Endothelial cell of umbilical vein (primary cell): ENCODE data around the gene DBR1. TPM values are rescaled to one million over a fixed set of nuclear protein-coding genes. Genes with fewer than 3 reads are reported as not detected.

Experiments used
- BruUV-seq: library from RNA; stranded (reverse); fragments of 400-500 nt; replicated peaks from 2 replicates; lab custom pipeline; 2021; lab: Mats Ljungman, UMichigan
- CTCF ChIA-PET: fragments of 300-600, 350-600 bp; sonication (Branson Sonifier 250); formaldehyde crosslinking; loops from one replicate; lab custom pipeline; 2021; ENCODE audit warnings: antibody characterized with exemption, inconsistent platforms; lab: Charles Lee
- POLR2A ChIA-PET: fragments of 300-600, 350-600 bp; sonication (Branson Sonifier 250); formaldehyde crosslinking; loops from one replicate; lab custom pipeline; 2021; ENCODE audit warnings: antibody characterized with exemption, inconsistent platforms; lab: Charles Lee
- DNase-seq: peaks from one replicate; pipeline ENCODE4 v3.0.0-alpha.2; 2011; ENCODE audit warnings: low read depth, low spot score
- FAIRE-seq: peaks from 2 replicates; lab custom pipeline; 2011; peaks lifted over from hg19 to GRCh38; lab: Jason Lieb, UNC
- H2AFZ ChIP-seq: 2 replicates; pipeline ENCODE4 v1.6.0; 2012; ENCODE audit warnings: low read depth, low read length, control low read depth, inconsistent platforms
- H3K27ac ChIP-seq: 2 replicates; pipeline ENCODE4 v1.5.1; 2011; ENCODE audit warnings: low read depth, mild to moderate bottlenecking, control low read depth, low read length, moderate library complexity; ENCODE audit not compliant: insufficient read depth
- H3K27me3 ChIP-seq, 2 experiments: 2 replicates each; pipeline versions ENCODE4 v1.6.0 to v1.6.1; 2011; ENCODE audit warnings: low read length in 2 of 2, mixed read lengths in 1 of 2; ENCODE audit not compliant: control insufficient read depth in 2 of 2, insufficient read depth in 2 of 2
- H3K36me3 ChIP-seq, 2 experiments: 2 replicates in 1 of 2; 3 replicates in 1 of 2; pipeline ENCODE4 v1.5.1; 2011; ENCODE audit warnings: low read length in 2 of 2, mild to moderate bottlenecking in 1 of 2, moderate library complexity in 1 of 2; ENCODE audit not compliant: control insufficient read depth in 2 of 2, insufficient read depth in 2 of 2; ENCODE audit errors: extremely low read depth in 1 of 2
- H3K4me1 ChIP-seq: 3 replicates; pipeline ENCODE4 v1.5.1; 2011; ENCODE audit warnings: mild to moderate bottlenecking, low read length; ENCODE audit not compliant: control insufficient read depth, insufficient read depth; ENCODE audit errors: extremely low read depth
- H3K4me2 ChIP-seq: 2 replicates; pipeline ENCODE4 v1.6.1; 2011; ENCODE audit warnings: low read length, control low read depth, mixed read lengths; ENCODE audit not compliant: insufficient read depth
- H3K4me3 ChIP-seq, 3 experiments: fragments of 200-600 bp in 1 of 3; sonication (generic), shearing (Covaris generic) in 1 of 3; replicated peaks in 1 of 3; 2 replicates each; pipeline ENCODE4 v1.5.1; 2011 to 2016; ENCODE audit warnings: control low read depth in 3 of 3, low read length in 3 of 3, mild to moderate bottlenecking in 2 of 3, inconsistent platforms in 1 of 3, low read depth in 1 of 3, moderate library complexity in 1 of 3; ENCODE audit not compliant: insufficient read depth in 1 of 3
- H3K79me2 ChIP-seq: 2 replicates; pipeline ENCODE4 v1.6.0; 2012; ENCODE audit warnings: low read length, inconsistent platforms; ENCODE audit not compliant: control insufficient read depth, insufficient read depth
- H3K9ac ChIP-seq: replicated peaks from 2 replicates; pipeline ENCODE3; 2011; ENCODE audit warnings: low read length, control low read depth; ENCODE audit not compliant: insufficient read depth; ENCODE audit errors: extremely low read depth
- H3K9me1 ChIP-seq: replicated peaks from 3 replicates; pipeline ENCODE4 v1.6.0; 2011; ENCODE audit warnings: mild to moderate bottlenecking, low read length; ENCODE audit not compliant: control insufficient read depth, insufficient read depth; ENCODE audit errors: extremely low read depth
- H3K9me3 ChIP-seq: replicated peaks from 2 replicates; pipeline ENCODE4 v1.5.1; 2012; ENCODE audit warnings: low read length, inconsistent platforms; ENCODE audit not compliant: control insufficient read depth, insufficient read depth
- H4K20me1 ChIP-seq: replicated peaks from 2 replicates; pipeline ENCODE3; 2011; ENCODE audit warnings: mild to moderate bottlenecking, low read length; ENCODE audit not compliant: control insufficient read depth, insufficient read depth; ENCODE audit errors: extremely low read depth
- CTCF ChIP-seq, 2 donors: IDR thresholded peaks; 1 replicate in 1 of 2; 2 replicates in 1 of 2; pipeline ENCODE4 v1.5.1; 2011; ENCODE audit warnings: low read length in 2 of 2, mild to moderate bottlenecking in 2 of 2, moderate library complexity in 2 of 2, control low read depth in 1 of 2, inconsistent platforms in 1 of 2, low read depth in 1 of 2; ENCODE audit not compliant: insufficient read depth in 1 of 2; ENCODE audit errors: extremely low read depth in 1 of 2
- EZH2 ChIP-seq: IDR thresholded peaks from 2 replicates; pipeline ENCODE4 v1.6.1; 2012; ENCODE audit warnings: borderline replicate concordance, low read depth, mild to moderate bottlenecking, moderate library complexity, low read length, inconsistent platforms; ENCODE audit not compliant: severe bottlenecking
- FOS ChIP-seq: IDR thresholded peaks from 2 replicates; pipeline ENCODE4 v1.6.1; 2011; ENCODE audit warnings: mild to moderate bottlenecking, low read length, moderate library complexity, borderline replicate concordance; ENCODE audit not compliant: insufficient read depth
- GATA2 ChIP-seq: IDR thresholded peaks from 2 replicates; pipeline ENCODE4 v1.7.0; 2011; ENCODE audit warnings: low read depth, mild to moderate bottlenecking, moderate library complexity, mixed read lengths, low read length; ENCODE audit not compliant: insufficient read length, insufficient read depth
- JUN ChIP-seq: IDR thresholded peaks from 2 replicates; pipeline ENCODE4 v1.6.1; 2011; ENCODE audit warnings: borderline replicate concordance, low read depth; ENCODE audit not compliant: insufficient read length, insufficient read depth
- MAX ChIP-seq: IDR thresholded peaks from 2 replicates; pipeline ENCODE4 v1.6.1; 2011; ENCODE audit not compliant: insufficient read depth, insufficient read length
- MYC ChIP-seq: IDR thresholded peaks from one replicate; pipeline ENCODE4 v1.6.1; 2011; ENCODE audit warnings: mild to moderate bottlenecking, low read depth, low read length
- POLR2A ChIP-seq: IDR thresholded peaks from 2 replicates; pipeline ENCODE4 v1.6.1; 2012; ENCODE audit warnings: low read depth, mild to moderate bottlenecking, control low read depth, low read length
- POLR2AphosphoS5 ChIP-seq: IDR thresholded peaks from 2 replicates; pipeline ENCODE4 v1.6.1; 2012; ENCODE audit warnings: low read depth, mild to moderate bottlenecking, control low read depth, low read length, moderate library complexity; ENCODE audit not compliant: insufficient read depth
- dilution Hi-C: fragments of 300-500 bp; cut with MboI; formaldehyde crosslinking; loops from one replicate; pipeline ENCODE4 v1.15.0; 2019; ENCODE audit warnings: low sequenced_read_pairs; ENCODE audit not compliant: extremely low pct_ligation_motif_present
- intact Hi-C: fragments of 100-400 bp; cut with micrococcal nuclease; formaldehyde crosslinking; loops from one replicate; pipeline ENCODE4 v1.10.0; 2022
- polyA plus RNA-seq, 4 experiments: library from polyadenylated mRNA; depleted of rRNA in 3 of 4; stranded (reverse) in 3 of 4; unstranded in 1 of 4; fragments of >200 nt; gene quantifications; 2 replicates each; pipeline versions ENCODE4 v1.2.1 to v1.2.3, GENCODE V29; 2011 to 2012; ENCODE audit warnings: missing spikeins in 1 of 4
- total RNA-seq: library from RNA; stranded (reverse); gene quantifications from 2 replicates; pipeline ENCODE4 v1.2.3, GENCODE V29; 2021

Gene DBR1
- total and polyA plus RNA-seq, 2 donors (not counting 3 experiments of a cell fraction or from before 2014, with no cell fraction given): 10.3 to 17.8 TPM

GRCh38 chr3:138186221-138186620 is 11.5 kb upstream of the DBR1 start:
- no peaks in the 10 kb centered on the region for H3K9me1 ChIP-seq
- H3K36me3 ChIP-seq: no peaks in the 10 kb centered on the region
- peaks cover 10% of the 10 kb centered on the region for H3K4me1 ChIP-seq
- FAIRE-seq (no peak), DNase-seq (no peak)
- peak overlapping the region; percentile 86 for H3K4me2 ChIP-seq
- H3K9ac ChIP-seq: no peak overlapping the region
- H2AFZ ChIP-seq: peak overlapping the region; percentile 75
- peaks cover 2% of the 10 kb centered on the region for H4K20me1 ChIP-seq
- H3K9me3 ChIP-seq: no peaks in the 10 kb centered on the region
- dilution Hi-C loops: no loop called here
- peaks cover 33% of the 10 kb centered on the region for H3K79me2 ChIP-seq
- peaks cover 3 to 7% of the 10 kb centered on the region in 2 experiments for H3K27me3 ChIP-seq
- TF ChIP-seq JUN (no peak), EZH2 (no peak), POLR2A (no peak), MYC (no peak), POLR2AphosphoS5 (no peak), FOS (no peak), MAX (no peak), CTCF (IDR thresholded peaks at IDR 0.05; ENCODE audit: extremely low read depth in 1 of 2, insufficient read depth in 1 of 2, low read depth in 1 of 2, low read length in 2 of 2) (no peak), GATA2 (no peak)
- POLR2A ChIA-PET: no interaction called here
- peak overlapping the region in 1 of 3 experiments; percentile 81 for H3K4me3 ChIP-seq
- no TSS peak for BruUV-seq
- H3K27ac ChIP-seq: no peak overlapping the region
- intact Hi-C loops: loop anchor here (2.0 to 10.0 kb wide), 2 partner anchors 33 to 739 kb away; no protein-coding TSS in a partner anchor
- CTCF ChIA-PET: interaction anchor here (0.5 to 3.4 kb wide), 4 partner anchors 12 to 68 kb away, joined by 4 to 17 read pairs (median 4); partner anchors contain the start of gene DBR1
